T-cell (primary cell): ENCODE results near the gene RASA4B. TPM values are rescaled to one million over a fixed set of nuclear protein-coding genes. Genes with fewer than 3 reads are reported as not detected.
"Not testable (repeated sequence)": the region's sequence is repeated elsewhere in the genome, so short reads cannot be mapped to it uniquely, and the experiment has no call there.

Source experiments
- ATAC-seq, 4 experiments: fragments of 200-7000 bp in 3 of 4; fragments of 150-1000 bp in 1 of 4; cut with Tn5 transposase; replicated peaks in 1 of 4; 1 replicate in 3 of 4; 2 replicates in 1 of 4; pipeline ENCODE4 v1.10.0; 2021; ENCODE audit warnings: moderate library complexity in 3 of 4, mild to moderate bottlenecking in 2 of 4, moderate number of reproducible peaks in 1 of 4
- CTCF ChIA-PET, 2 donors: fragments of 300-600 bp; sonication (Branson Sonifier 250); formaldehyde crosslinking; loops; one replicate each; lab custom pipeline; 2022; ENCODE audit warnings: antibody characterized with exemption in 2 of 2; lab: Charles Lee
- POLR2A ChIA-PET, 2 donors: fragments of 300-600 bp; sonication (Branson Sonifier 250); formaldehyde crosslinking; loops; one replicate each; lab custom pipeline; 2022; ENCODE audit warnings: antibody characterized with exemption in 2 of 2; lab: Charles Lee
- DNase-seq, 35 experiments: peaks; one replicate each; pipeline versions ENCODE4 v3.0.0 to v3.0.0-alpha.2; 2013 to 2023
- H3K27ac ChIP-seq: one replicate; pipeline ENCODE4 v1.5.1; 2013; ENCODE audit warnings: low read length
- H3K27me3 ChIP-seq, 2 experiments: replicated peaks in 1 of 2; 1 replicate in 1 of 2; 2 replicates in 1 of 2; pipeline versions ENCODE4 v1.6.1 to v1.7.0; 2013; ENCODE audit warnings: low read length in 1 of 2, mixed read lengths in 1 of 2; ENCODE audit not compliant: control insufficient read depth in 2 of 2, insufficient read depth in 2 of 2; ENCODE audit errors: extremely low read depth in 1 of 2
- H3K36me3 ChIP-seq, 2 donors: 1 replicate in 1 of 2; 2 replicates in 1 of 2; pipeline versions ENCODE4 v1.6.1 to v1.7.0; 2013; ENCODE audit warnings: low read length in 1 of 2; ENCODE audit not compliant: control insufficient read depth in 2 of 2, insufficient read depth in 1 of 2; ENCODE audit errors: extremely low read depth in 1 of 2
- H3K4me1 ChIP-seq, 2 experiments: 1 replicate in 1 of 2; 2 replicates in 1 of 2; pipeline versions ENCODE4 v1.6.1 to v1.7.0; 2013; ENCODE audit warnings: low read length in 2 of 2, mixed read lengths in 1 of 2; ENCODE audit not compliant: insufficient read depth in 2 of 2, control insufficient read depth in 1 of 2; ENCODE audit errors: extremely low read depth in 1 of 2
- H3K4me3 ChIP-seq, 2 donors: 1 replicate in 1 of 2; 2 replicates in 1 of 2; pipeline versions ENCODE4 v1.5.1 to v1.7.0; 2013; ENCODE audit warnings: mild to moderate bottlenecking in 2 of 2, low read length in 1 of 2, moderate library complexity in 1 of 2; ENCODE audit not compliant: control insufficient read depth in 1 of 2; ENCODE audit errors: extremely low read depth in 1 of 2
- H3K9me3 ChIP-seq: 2 replicates; pipeline ENCODE4 v1.7.0; 2013
- H3K27ac Mint-ChIP-seq, 2 donors: one replicate each; pipeline ENCODE4 v1.8.0; 2020 to 2021; ENCODE audit warnings: mild to moderate bottlenecking in 2 of 2, mixed read lengths in 2 of 2
- H3K27me3 Mint-ChIP-seq, 2 donors: one replicate each; pipeline ENCODE4 v1.8.0; 2021 to 2022; ENCODE audit warnings: mixed read lengths in 2 of 2
- H3K36me3 Mint-ChIP-seq: one replicate; pipeline ENCODE4 v1.8.0; 2021; ENCODE audit warnings: mixed read lengths
- H3K4me1 Mint-ChIP-seq, 3 donors: one replicate each; pipeline ENCODE4 v1.8.0; 2020 to 2022; ENCODE audit warnings: mixed read lengths in 3 of 3, mild to moderate bottlenecking in 1 of 3
- H3K4me3 Mint-ChIP-seq, 3 donors: one replicate each; pipeline ENCODE4 v1.8.0; 2020 to 2022; ENCODE audit warnings: mild to moderate bottlenecking in 3 of 3, mixed read lengths in 3 of 3, moderate library complexity in 3 of 3
- H3K9me3 Mint-ChIP-seq, 3 donors: one replicate each; pipeline ENCODE4 v1.8.0; 2020 to 2022; ENCODE audit warnings: mixed read lengths in 3 of 3
- WGBS: methylation state at CpG from one replicate; pipeline ENCODE4 v1.1.5; 2013; ENCODE audit warnings: missing lambda C conversion rate; ENCODE audit not compliant: insufficient coverage; 5-methylcytosine and 5-hydroxymethylcytosine counted together
- total RNA-seq, 35 experiments: library from RNA in 6 of 35; stranded (reverse) in 6 of 35; fragments of 120-200 nt in 1 of 35; gene quantifications; one replicate each; pipeline versions ENCODE4 v1.2.1 to v1.2.4 and lab custom pipeline; 2013 to 2026

The RASA4B gene
- total RNA-seq, 5 donors from 2014 or later (not counting 1 experiment from before 2014, with no cell fraction given) = 18.3 to 57.0 (median 43.0) TPM

- H3K4me3 Mint-ChIP-seq, H3K27ac Mint-ChIP-seq, DNase-seq, ATAC-seq, H3K9me3 Mint-ChIP-seq, H3K36me3 ChIP-seq, H3K27ac ChIP-seq, H3K27me3 Mint-ChIP-seq, POLR2A ChIA-PET, H3K36me3 Mint-ChIP-seq, H3K4me1 Mint-ChIP-seq, CTCF ChIA-PET, H3K9me3 ChIP-seq, H3K27me3 ChIP-seq, H3K4me3 ChIP-seq: not testable (repeated sequence)
- peaks cover 0 to 10% of the 10 kb centered on the region in 2 experiments for H3K4me1 ChIP-seq
- no CpG with 5 or more reads among the region's 15 CpGs for WGBS
These were observed 2.5 kb downstream of the RASA4B start for GRCh38 chr7:102514881-102515721.

- POLR2A ChIA-PET, H3K9me3 ChIP-seq, H3K36me3 ChIP-seq, H3K27me3 ChIP-seq, H3K4me3 ChIP-seq, H3K27ac ChIP-seq, H3K9me3 Mint-ChIP-seq, H3K27ac Mint-ChIP-seq, ATAC-seq, H3K4me1 Mint-ChIP-seq, H3K4me1 ChIP-seq, H3K36me3 Mint-ChIP-seq, H3K27me3 Mint-ChIP-seq, CTCF ChIA-PET: not testable (repeated sequence)
- 17% methylated on average over 1 of the region's 5 CpGs for whole genome bisulfite sequencing
- DNase-seq = peak in 7 of 35 experiments; percentile 1 to 42 (median 7)
- H3K4me3 Mint-ChIP-seq = peak overlapping the region in 1 of 3 donors; percentile 63
These were observed 4.8 kb downstream of the RASA4B start for GRCh38 chr7:102512642-102513221.

- H3K9me3 Mint-ChIP-seq, H3K27me3 Mint-ChIP-seq, CTCF ChIA-PET: not testable (repeated sequence)
These were observed 5.6 kb downstream of the RASA4B start for GRCh38 chr7:102511860-102512522.

GRCh38 chr7:102510575-102510974, 7.0 kb downstream of the RASA4B start:
- H3K27me3 Mint-ChIP-seq, POLR2A ChIA-PET, ATAC-seq, H3K36me3 ChIP-seq, H3K4me3 ChIP-seq, H3K9me3 Mint-ChIP-seq, H3K4me1 Mint-ChIP-seq, H3K27ac Mint-ChIP-seq, H3K9me3 ChIP-seq, H3K36me3 Mint-ChIP-seq, H3K4me3 Mint-ChIP-seq, CTCF ChIA-PET, H3K27ac ChIP-seq, DNase-seq, H3K4me1 ChIP-seq, H3K27me3 ChIP-seq: not testable (repeated sequence)
- no CpG with 5 or more reads among the region's 8 CpGs for WGBS

More at GRCh38 chr7:102511860-102512522, 5.6 kb downstream of the RASA4B start:
- H3K4me1 Mint-ChIP-seq, H3K4me3 ChIP-seq, H3K36me3 Mint-ChIP-seq, H3K4me1 ChIP-seq, H3K27me3 ChIP-seq, H3K9me3 ChIP-seq, H3K27ac ChIP-seq, POLR2A ChIA-PET, DNase-seq, H3K27ac Mint-ChIP-seq, H3K36me3 ChIP-seq: not testable (repeated sequence)
- ATAC-seq = peak; percentile 85 to 89 (median 86)
- no CpG with 5 or more reads among the region's 30 CpGs for WGBS
- peak overlapping the region in 1 of 3 donors; percentile 63 for H3K4me3 Mint-ChIP-seq

- H3K4me1 ChIP-seq, POLR2A ChIA-PET, H3K27me3 ChIP-seq, H3K36me3 ChIP-seq, H3K27ac ChIP-seq, CTCF ChIA-PET, H3K36me3 Mint-ChIP-seq, ATAC-seq, H3K27me3 Mint-ChIP-seq, H3K9me3 ChIP-seq, H3K9me3 Mint-ChIP-seq, H3K4me3 Mint-ChIP-seq, DNase-seq, H3K4me1 Mint-ChIP-seq, H3K4me3 ChIP-seq, H3K27ac Mint-ChIP-seq: not testable (repeated sequence)
- no CpG with 5 or more reads among the region's 8 CpGs for WGBS
These were observed 10.0 kb downstream of the RASA4B start for GRCh38 chr7:102507410-102508088.
